HG02840 (cell line): ENCODE measurements around the gene SLC39A11.
"Not testable (repeated sequence)": the region's sequence is repeated elsewhere in the genome, so short reads cannot be mapped to it uniquely, and the experiment has no call there.

ENCODE experiments used
- ATAC-seq: cut with Tn5 transposase; IDR thresholded peaks from one replicate; pipeline ENCODE4 v1.9.1; 2021; ENCODE audit warnings: mild to moderate bottlenecking, moderate library complexity, moderate number of reproducible peaks; ENCODE audit not compliant: unreplicated experiment, low FRiP score

SLC39A11 gene

GRCh38 chr17:72928454-72929136, 163.9 kb downstream of the SLC39A11 start:
- ATAC-seq, result no peak

GRCh38 chr17:72927760-72928159, 164.7 kb downstream of the SLC39A11 start:
- no peak for ATAC-seq

- no peak for ATAC-seq
These were observed 165.3 kb downstream of the SLC39A11 start for GRCh38 chr17:72927146-72927545.

- no peak for ATAC-seq
These were observed 166.3 kb downstream of the SLC39A11 start for GRCh38 chr17:72926171-72926570.

GRCh38 chr17:72924196-72924595, 168.3 kb downstream of the SLC39A11 start:
- ATAC-seq, result no peak

GRCh38 chr17:72922219-72922618, 170.3 kb downstream of the SLC39A11 start:
- ATAC-seq, result no peak

- no peak for ATAC-seq
These were observed 171.0 kb downstream of the SLC39A11 start for GRCh38 chr17:72921347-72922054.

GRCh38 chr17:72920513-72920912, 172.0 kb downstream of the SLC39A11 start:
- ATAC-seq, result no peak

- no peak for ATAC-seq
These were observed 175.5 kb downstream of the SLC39A11 start for GRCh38 chr17:72916991-72917390.

- ATAC-seq, result no peak
These were observed 176.8 kb downstream of the SLC39A11 start for GRCh38 chr17:72915625-72916081.

GRCh38 chr17:72913142-72913682, 179.3 kb downstream of the SLC39A11 start:
- ATAC-seq, result no peak

- ATAC-seq, result no peak
These were observed 186.2 kb downstream of the SLC39A11 start for GRCh38 chr17:72906306-72906705.

- ATAC-seq, result no peak
These were observed 189.0 kb downstream of the SLC39A11 start for GRCh38 chr17:72903522-72903921.

GRCh38 chr17:72901657-72902056, 190.8 kb downstream of the SLC39A11 start:
- no peak for ATAC-seq

- no peak for ATAC-seq
These were observed 191.4 kb downstream of the SLC39A11 start for GRCh38 chr17:72901083-72901482.

- ATAC-seq, result no peak
These were observed 191.9 kb downstream of the SLC39A11 start for GRCh38 chr17:72900654-72900971.

- ATAC-seq, result no peak
These were observed 193.8 kb downstream of the SLC39A11 start for GRCh38 chr17:72898725-72899124.

GRCh38 chr17:72896288-72896687, 196.2 kb downstream of the SLC39A11 start:
- ATAC-seq, result not testable (repeated sequence)

GRCh38 chr17:72891627-72892026, 200.9 kb downstream of the SLC39A11 start:
- ATAC-seq, result no peak

GRCh38 chr17:72890711-72891110, 201.8 kb downstream of the SLC39A11 start:
- ATAC-seq, result no peak

GRCh38 chr17:72887917-72888316, 204.6 kb downstream of the SLC39A11 start:
- no peak for ATAC-seq

- no peak for ATAC-seq
These were observed 205.2 kb downstream of the SLC39A11 start for GRCh38 chr17:72887322-72887721.
